Esophagus squamous epithelium (tissue), 5 donors: Measurements from ENCODE around the gene TMBIM6. TPM values are rescaled to one million over a fixed set of nuclear protein-coding genes. Genes with fewer than 3 reads are reported as not detected.

Experiments
- DNase-seq: peaks from one replicate; lab custom pipeline; 2025; lab: John Stamatoyannopoulos, UW
- H3K27ac ChIP-seq, 4 donors: fragments of 200-600 bp; sonication (generic); one replicate each; pipeline ENCODE4 v1.5.1; 2016 to 2019; ENCODE audit warnings: mild to moderate bottlenecking in 1 of 4
- H3K27me3 ChIP-seq, 4 donors: fragments of 200-600 bp; sonication (generic); 1 replicate in 3 of 4; 2 replicates in 1 of 4; pipeline versions ENCODE4 v1.5.1 to v1.6.0; 2017 to 2021; ENCODE audit warnings: antibody characterized with exemption in 1 of 4
- H3K36me3 ChIP-seq, 3 donors: fragments of 200-600 bp; sonication (generic); one replicate each; pipeline ENCODE4 v1.5.1; 2016 to 2019
- H3K4me1 ChIP-seq, 3 donors: fragments of 200-600 bp; sonication (generic); one replicate each; pipeline ENCODE4 v1.5.1; 2017 to 2019
- H3K4me3 ChIP-seq, 4 donors: fragments of 200-600 bp; sonication (generic); 1 replicate in 3 of 4; 2 replicates in 1 of 4; pipeline ENCODE4 v1.5.1; 2016 to 2019; ENCODE audit warnings: mild to moderate bottlenecking in 2 of 4, moderate library complexity in 1 of 4
- H3K9me3 ChIP-seq, 3 donors: fragments of 200-600 bp; sonication (generic); one replicate each; pipeline ENCODE4 v1.5.1; 2016 to 2019
- CTCF ChIP-seq, 6 experiments: fragments of 450-650 bp in 4 of 6; fragments of 200-600 bp in 2 of 6; sonication (generic) in 2 of 6; IDR thresholded peaks; one replicate each; pipeline ENCODE4 v1.5.1; 2016 to 2019; ENCODE audit warnings: antibody characterized with exemption in 6 of 6, mild to moderate bottlenecking in 4 of 6, moderate library complexity in 4 of 6
- POLR2A ChIP-seq, 4 donors: fragments of 450-650 bp; IDR thresholded peaks; one replicate each; pipeline ENCODE4 v1.6.1; 2017; ENCODE audit warnings: antibody characterized with exemption in 4 of 4, mild to moderate bottlenecking in 4 of 4, moderate library complexity in 3 of 4
- WGBS, 2 donors: methylation state at CpG; one replicate each; pipeline ENCODE4 v1.1.5; 2018; 5-methylcytosine and 5-hydroxymethylcytosine counted together
- intact Hi-C: fragments of 100-400 bp; cut with DNase I; formaldehyde crosslinking; loops from one replicate; pipeline ENCODE4 v1.15.0; 2022
- total RNA-seq, 4 donors: library from RNA; depleted of rRNA; stranded (reverse); fragments of >200 nt; gene quantifications; one replicate each; pipeline ENCODE4 v1.1.0, GENCODE V29; 2016
- donor health status: DM: yes; HTN: yes; CAD: no.

The TMBIM6 gene
- total RNA-seq, 4 donors from 2014 or later = 307 to 444 (median 343) TPM

- H3K27me3 ChIP-seq = no peaks in the 10 kb centered on the region
- no peaks in the 10 kb centered on the region for H3K9me3 ChIP-seq
- H3K27ac ChIP-seq = no peak overlapping the region
- H3K4me1 ChIP-seq = peaks cover 0 to 13% (median 0%) of the 10 kb centered on the region in 3 donors
- no peak overlapping the region for H3K4me3 ChIP-seq
- WGBS, 2 donors = 93 to 94% methylated on average over 2 of the region's 2 CpGs
- intact Hi-C loops = no loop called here
- H3K36me3 ChIP-seq = peaks cover 0 to 20% (median 0%) of the 10 kb centered on the region in 3 donors
- TF ChIP-seq POLR2A (IDR thresholded peaks at IDR 0.05) (no peak), CTCF (IDR thresholded peaks at IDR 0.05) (no peak)
- no peak for DNase-seq
Measured at GRCh38 chr12:49787672-49788071, 46.3 kb downstream of the TMBIM6 start.

GRCh38 chr12:49789992-49790391 is 48.6 kb downstream of the TMBIM6 start:
- Histone ChIP-seq H3K27ac (no peak overlapping the region), H3K27me3 (no peaks in the 10 kb centered on the region), H3K4me3 (no peak overlapping the region), H3K36me3 (peaks cover 0 to 31% (median 0%) of the 10 kb centered on the region in 3 donors), H3K4me1 (no peaks in the 10 kb centered on the region), H3K9me3 (no peaks in the 10 kb centered on the region)
- DNase-seq = no peak
- TF ChIP-seq CTCF (IDR thresholded peaks at IDR 0.05) (no peak), POLR2A (IDR thresholded peaks at IDR 0.05) (no peak)
- intact Hi-C loops = no loop called here
- WGBS, 2 donors = 92 to 100% methylated on average over 1 to 2 of the region's 3 CpGs

GRCh38 chr12:49790741-49791555 is 49.6 kb downstream of the TMBIM6 start:
- DNase-seq = no peak

GRCh38 chr12:49791700-49792099 is 50.3 kb downstream of the TMBIM6 start:
- Histone ChIP-seq H3K4me3 (no peak overlapping the region), H3K27ac (no peak overlapping the region), H3K27me3 (no peaks in the 10 kb centered on the region), H3K9me3 (no peaks in the 10 kb centered on the region), H3K4me1 (no peaks in the 10 kb centered on the region), H3K36me3 (peaks cover 1 to 48% (median 7%) of the 10 kb centered on the region in 3 donors)
- TF ChIP-seq CTCF (IDR thresholded peaks at IDR 0.05) = no peak
- no peak for TF ChIP-seq POLR2A (IDR thresholded peaks at IDR 0.05)
- WGBS, 2 donors = 95 to 100% methylated on average over 4 to 8 of the region's 23 CpGs
- no peak for DNase-seq
- intact Hi-C loops = no loop called here

More at GRCh38 chr12:49790741-49791555, 49.6 kb downstream of the TMBIM6 start:
- Histone ChIP-seq H3K27ac (no peak overlapping the region), H3K27me3 (no peaks in the 10 kb centered on the region), H3K36me3 (peaks cover 0 to 40% (median 0%) of the 10 kb centered on the region in 3 donors), H3K4me1 (no peaks in the 10 kb centered on the region), H3K9me3 (no peaks in the 10 kb centered on the region), H3K4me3 (no peak overlapping the region)
- WGBS, 2 donors = 70 to 88% methylated on average over 16 to 20 of the region's 22 CpGs
- TF ChIP-seq CTCF (IDR thresholded peaks at IDR 0.05) = no peak
- TF ChIP-seq POLR2A (IDR thresholded peaks at IDR 0.05) = no peak
- intact Hi-C loops = no loop called here

- Histone ChIP-seq H3K27ac (no peak overlapping the region), H3K9me3 (no peaks in the 10 kb centered on the region), H3K4me3 (no peak overlapping the region), H3K27me3 (no peaks in the 10 kb centered on the region), H3K4me1 (no peaks in the 10 kb centered on the region), H3K36me3 (peaks cover 4 to 54% (median 13%) of the 10 kb centered on the region in 3 donors)
- no peak for TF ChIP-seq CTCF (IDR thresholded peaks at IDR 0.05)
- no peak for TF ChIP-seq POLR2A (IDR thresholded peaks at IDR 0.05)
- no peak for DNase-seq
- WGBS, 2 donors = 79 to 82% methylated on average over 6 to 8 of the region's 20 CpGs
- intact Hi-C loops = no loop called here
Measured at GRCh38 chr12:49792181-49792970, 51.0 kb downstream of the TMBIM6 start.
